IMR-90 (cell line): Measurements from ENCODE around the gene EPN2.
A peak's percentile ranks its signal among the peaks of the same experiment; 100 is the strongest.

Experiments used
- BHLHE40 ChIP-seq: fragments of 150-350 bp; IDR thresholded peaks from 2 replicates; pipeline ENCODE4 v1.6.1; 2016; ENCODE audit warnings: mild to moderate bottlenecking, low read depth, low read length
- CEBPB ChIP-seq: IDR thresholded peaks from 2 replicates; pipeline ENCODE4 v1.6.1; 2012; ENCODE audit warnings: low read depth, low read length, improper control_type of control experiment
- CTCF ChIP-seq: conservative IDR thresholded peaks from 2 replicates; pipeline ENCODE4 v1.5.1; 2012; ENCODE audit warnings: mild to moderate bottlenecking, low read depth, low read length, improper control_type of control experiment
- FOS ChIP-seq: fragments of 150-350 bp; IDR thresholded peaks from 2 replicates; pipeline ENCODE4 v1.6.1; 2016; ENCODE audit warnings: low read depth, low read length
- NFE2L2 ChIP-seq: fragments of 150-350 bp; IDR thresholded peaks from 2 replicates; pipeline ENCODE4 v1.6.1; 2016; ENCODE audit warnings: low read depth, mild to moderate bottlenecking, low read length
- POLR2A ChIP-seq: IDR thresholded peaks from 2 replicates; pipeline ENCODE4 v1.6.1; 2012; ENCODE audit warnings: mild to moderate bottlenecking, low read depth, low read length
- RFX5 ChIP-seq: IDR thresholded peaks from 2 replicates; pipeline ENCODE4 v1.8.0; 2012; ENCODE audit warnings: low read depth, mild to moderate bottlenecking, low read length, moderate library complexity
- USF2 ChIP-seq: fragments of 150-350 bp; IDR thresholded peaks from 2 replicates; pipeline ENCODE4 v1.6.1; 2017; ENCODE audit warnings: mild to moderate bottlenecking, antibody characterized with exemption, low read length, low read depth

- TF ChIP-seq CEBPB (peak; percentile 88), CTCF (peak; percentile 11; the same call in 1 of the 2 replicates), NFE2L2 (no peak), BHLHE40 (no peak), POLR2A (no peak), RFX5 (no peak), USF2 (no peak), FOS (peak; percentile 82)
Measured at GRCh38 chr17:19331134-19331533, 94.0 kb downstream of the EPN2 start.
